ENCODE results near the gene AKAP7.

Gene AKAP7

DNA sequence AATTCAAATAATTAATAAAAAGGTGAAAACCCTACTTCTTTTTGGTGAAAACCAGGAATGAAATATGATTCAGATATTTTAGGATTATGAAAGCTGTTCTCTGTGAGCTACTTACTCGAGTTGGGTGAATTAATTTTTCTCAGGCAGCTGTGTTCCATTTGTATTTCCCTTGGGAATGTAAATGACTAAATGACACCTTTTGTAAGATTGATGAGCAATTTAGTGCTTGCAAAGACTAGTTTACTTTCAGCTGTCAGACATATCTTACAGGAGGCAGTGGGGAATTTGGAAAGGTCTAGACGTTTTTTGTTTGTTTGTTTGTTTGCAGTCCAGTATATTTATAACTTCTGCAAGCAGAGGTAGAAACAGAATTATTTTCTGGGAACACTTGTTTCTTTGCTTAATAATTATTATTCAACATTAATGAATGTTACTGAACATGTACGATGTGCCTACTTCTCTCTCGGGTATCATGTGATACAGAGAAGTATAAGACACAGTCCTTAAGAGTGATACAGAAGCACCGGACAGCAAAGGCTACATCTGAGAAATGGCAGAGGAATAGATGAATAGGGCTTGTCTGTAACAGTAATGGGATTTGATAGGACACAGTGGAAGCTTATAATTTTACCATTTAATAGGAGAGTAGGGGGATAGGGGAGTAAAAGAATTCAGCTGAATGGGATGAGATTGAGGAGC, 91.3 kb downstream of the AKAP7 start:
- H3K36me3 Mint-ChIP-seq (ENCODE audit: low read depth): peaks cover 5% of the 10 kb centered on the region
- H3K27ac Mint-ChIP-seq: no peak overlapping the region
- peaks cover 3% of the 10 kb centered on the region for H3K27me3 Mint-ChIP-seq (ENCODE audit: low read depth)
- no peaks in the 10 kb centered on the region for H3K4me1 Mint-ChIP-seq
- TF ChIP-seq, protein P1, sequence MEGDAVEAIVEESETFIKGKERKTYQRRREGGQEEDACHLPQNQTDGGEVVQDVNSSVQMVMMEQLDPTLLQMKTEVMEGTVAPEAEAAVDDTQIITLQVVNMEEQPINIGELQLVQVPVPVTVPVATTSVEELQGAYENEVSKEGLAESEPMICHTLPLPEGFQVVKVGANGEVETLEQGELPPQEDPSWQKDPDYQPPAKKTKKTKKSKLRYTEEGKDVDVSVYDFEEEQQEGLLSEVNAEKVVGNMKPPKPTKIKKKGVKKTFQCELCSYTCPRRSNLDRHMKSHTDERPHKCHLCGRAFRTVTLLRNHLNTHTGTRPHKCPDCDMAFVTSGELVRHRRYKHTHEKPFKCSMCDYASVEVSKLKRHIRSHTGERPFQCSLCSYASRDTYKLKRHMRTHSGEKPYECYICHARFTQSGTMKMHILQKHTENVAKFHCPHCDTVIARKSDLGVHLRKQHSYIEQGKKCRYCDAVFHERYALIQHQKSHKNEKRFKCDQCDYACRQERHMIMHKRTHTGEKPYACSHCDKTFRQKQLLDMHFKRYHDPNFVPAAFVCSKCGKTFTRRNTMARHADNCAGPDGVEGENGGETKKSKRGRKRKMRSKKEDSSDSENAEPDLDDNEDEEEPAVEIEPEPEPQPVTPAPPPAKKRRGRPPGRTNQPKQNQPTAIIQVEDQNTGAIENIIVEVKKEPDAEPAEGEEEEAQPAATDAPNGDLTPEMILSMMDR (IDR thresholded peaks at IDR 0.05; ENCODE audit: unreplicated experiment in 3 of 3): no peak
- no peak overlapping the region for H3K4me3 Mint-ChIP-seq
- H3K9me3 Mint-ChIP-seq: no peaks in the 10 kb centered on the region

DNA sequence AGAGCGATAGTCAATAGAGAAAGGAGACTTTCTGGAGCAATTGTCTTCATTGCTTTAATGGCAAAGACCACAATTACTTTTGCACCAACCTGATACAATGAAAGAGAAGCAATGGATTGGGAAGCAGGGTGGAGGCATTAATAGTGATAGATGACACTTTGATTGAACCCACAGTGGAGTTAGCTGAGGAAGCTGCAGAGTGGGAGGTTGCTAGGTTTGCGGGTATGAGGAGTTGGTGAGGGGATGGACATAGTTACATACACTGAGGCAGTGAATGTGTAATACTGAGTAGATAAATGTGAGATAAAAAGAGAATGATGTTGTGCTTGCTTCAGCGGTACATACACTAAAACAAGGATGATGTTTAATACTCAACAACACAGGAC, 91.9 kb downstream of the AKAP7 start:
- Mint-ChIP-seq H3K36me3 (ENCODE audit: low read depth) (no peaks in the 10 kb centered on the region), H3K27ac (no peak overlapping the region), H3K27me3 (ENCODE audit: low read depth) (peaks cover 3% of the 10 kb centered on the region), H3K4me3 (no peak overlapping the region), H3K4me1 (no peaks in the 10 kb centered on the region), H3K9me3 (no peaks in the 10 kb centered on the region)
- TF ChIP-seq, protein P1 (IDR thresholded peaks at IDR 0.05; ENCODE audit: unreplicated experiment in 3 of 3): no peak

- no peak overlapping the region for H3K27ac Mint-ChIP-seq
- H3K9me3 Mint-ChIP-seq: peaks cover 3% of the 10 kb centered on the region
- no peaks in the 10 kb centered on the region for H3K4me1 Mint-ChIP-seq
- peaks cover 3% of the 10 kb centered on the region for H3K27me3 Mint-ChIP-seq (ENCODE audit: low read depth)
- H3K36me3 Mint-ChIP-seq (ENCODE audit: low read depth): peaks cover 3% of the 10 kb centered on the region
- no peak overlapping the region for H3K4me3 Mint-ChIP-seq
- TF ChIP-seq, protein P1 (IDR thresholded peaks at IDR 0.05; ENCODE audit: unreplicated experiment in 3 of 3): no peak
These were observed 95.8 kb downstream of the AKAP7 start for GRCh38 chr6:131231103-131231502.

DNA sequence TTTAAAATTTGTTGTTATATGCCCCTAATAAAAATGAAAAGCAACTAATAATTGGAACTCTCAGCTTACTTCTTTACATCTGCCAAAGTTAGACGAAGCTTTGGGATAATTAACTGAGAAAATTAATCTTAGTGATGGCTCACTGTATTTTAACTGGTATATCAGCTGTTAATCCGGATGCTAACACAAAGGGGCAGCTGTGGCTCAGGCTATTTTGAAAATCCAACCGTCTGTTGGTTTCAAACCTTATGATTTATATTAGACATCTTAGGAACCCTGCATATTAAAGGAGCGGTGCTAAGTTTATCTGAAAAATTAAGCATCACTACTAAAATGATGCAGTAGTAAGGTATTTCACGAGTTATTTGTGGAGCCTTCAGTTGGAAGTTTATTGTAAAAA, 96.6 kb downstream of the AKAP7 start:
- Mint-ChIP-seq H3K36me3 (ENCODE audit: low read depth) (peaks cover 3% of the 10 kb centered on the region), H3K27ac (no peak overlapping the region), H3K4me3 (no peak overlapping the region), H3K9me3 (peaks cover 8% of the 10 kb centered on the region), H3K4me1 (no peaks in the 10 kb centered on the region), H3K27me3 (ENCODE audit: low read depth) (peaks cover 3% of the 10 kb centered on the region)
- TF ChIP-seq, protein P1 (IDR thresholded peaks at IDR 0.05; ENCODE audit: unreplicated experiment in 3 of 3): no peak

GRCh38 chr6:131244942-131245341, 109.7 kb downstream of the AKAP7 start:
- Mint-ChIP-seq H3K36me3 (ENCODE audit: low read depth) (no peaks in the 10 kb centered on the region), H3K27me3 (ENCODE audit: low read depth) (no peaks in the 10 kb centered on the region), H3K27ac (no peak overlapping the region), H3K4me1 (peaks cover 2% of the 10 kb centered on the region), H3K9me3 (peaks cover 6% of the 10 kb centered on the region), H3K4me3 (no peak overlapping the region)
- TF ChIP-seq, protein P1 (IDR thresholded peaks at IDR 0.05; ENCODE audit: unreplicated experiment in 3 of 3): no peak

- H3K9me3 Mint-ChIP-seq: no peaks in the 10 kb centered on the region
- no peaks in the 10 kb centered on the region for H3K27me3 Mint-ChIP-seq (ENCODE audit: low read depth)
- H3K4me1 Mint-ChIP-seq: peaks cover 31% of the 10 kb centered on the region
- TF ChIP-seq, protein P1 (IDR thresholded peaks at IDR 0.05; ENCODE audit: unreplicated experiment in 3 of 3): no peak
- no peaks in the 10 kb centered on the region for H3K36me3 Mint-ChIP-seq (ENCODE audit: low read depth)
- H3K4me3 Mint-ChIP-seq: peak overlapping the region; percentile 79 to 84 (median 83)
- H3K27ac Mint-ChIP-seq: peak overlapping the region; percentile 81 to 92 (median 89)
These were observed 114.9 kb downstream of the AKAP7 start for GRCh38 chr6:131250122-131250521.

Measured in nephron (organoid).